ENCODE measurements around the gene SMOC2.

GRCh38 chr6:168589275-168589674, 148.3 kb downstream of the SMOC2 start:
- TF ChIP-seq, protein P1, sequence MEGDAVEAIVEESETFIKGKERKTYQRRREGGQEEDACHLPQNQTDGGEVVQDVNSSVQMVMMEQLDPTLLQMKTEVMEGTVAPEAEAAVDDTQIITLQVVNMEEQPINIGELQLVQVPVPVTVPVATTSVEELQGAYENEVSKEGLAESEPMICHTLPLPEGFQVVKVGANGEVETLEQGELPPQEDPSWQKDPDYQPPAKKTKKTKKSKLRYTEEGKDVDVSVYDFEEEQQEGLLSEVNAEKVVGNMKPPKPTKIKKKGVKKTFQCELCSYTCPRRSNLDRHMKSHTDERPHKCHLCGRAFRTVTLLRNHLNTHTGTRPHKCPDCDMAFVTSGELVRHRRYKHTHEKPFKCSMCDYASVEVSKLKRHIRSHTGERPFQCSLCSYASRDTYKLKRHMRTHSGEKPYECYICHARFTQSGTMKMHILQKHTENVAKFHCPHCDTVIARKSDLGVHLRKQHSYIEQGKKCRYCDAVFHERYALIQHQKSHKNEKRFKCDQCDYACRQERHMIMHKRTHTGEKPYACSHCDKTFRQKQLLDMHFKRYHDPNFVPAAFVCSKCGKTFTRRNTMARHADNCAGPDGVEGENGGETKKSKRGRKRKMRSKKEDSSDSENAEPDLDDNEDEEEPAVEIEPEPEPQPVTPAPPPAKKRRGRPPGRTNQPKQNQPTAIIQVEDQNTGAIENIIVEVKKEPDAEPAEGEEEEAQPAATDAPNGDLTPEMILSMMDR (IDR thresholded peaks at IDR 0.05) = no peak
- TF ChIP-seq POLR2A (IDR thresholded peaks at IDR 0.05) = no peak
